PFSK-1 (cell line): ENCODE results near the gene CLSTN1.

ENCODE experiments used
- FOXP2 ChIP-seq: optimal IDR thresholded peaks from 2 replicates; pipeline ENCODE3; 2011; ENCODE audit warnings: borderline replicate concordance, control low read depth, inconsistent platforms; ENCODE audit not compliant: insufficient read depth; ENCODE audit errors: extremely low read length, extremely low read depth
- POLR2AphosphoS5 ChIP-seq: IDR thresholded peaks from 2 replicates; pipeline ENCODE4 v1.6.1; 2012; ENCODE audit warnings: low read depth, mild to moderate bottlenecking, control low read depth, low read length, moderate library complexity
- REST ChIP-seq, 2 experiments: IDR thresholded peaks; 2 replicates each; pipeline versions ENCODE4 v1.6.1 to v1.8.0; 2011 to 2012; ENCODE audit warnings: low read depth in 2 of 2, low read length in 2 of 2, control low read depth in 1 of 2, inconsistent platforms in 1 of 2, mild to moderate bottlenecking in 1 of 2, moderate library complexity in 1 of 2; ENCODE audit not compliant: insufficient read depth in 1 of 2
- SIN3A ChIP-seq: IDR thresholded peaks from 2 replicates; pipeline ENCODE4 v1.6.1; 2012; ENCODE audit warnings: mild to moderate bottlenecking, low read length, moderate library complexity, borderline replicate concordance; ENCODE audit not compliant: insufficient read depth
- TAF1 ChIP-seq: IDR thresholded peaks from 2 replicates; pipeline ENCODE4 v1.6.1; 2012; ENCODE audit warnings: low read length, control low read depth, borderline replicate concordance; ENCODE audit not compliant: insufficient read depth

The CLSTN1 gene

GRCh38 chr1:9721606-9722377 is 102.0 kb downstream of the CLSTN1 start:
- TF ChIP-seq FOXP2 = no peak
- no peak for TF ChIP-seq POLR2AphosphoS5
- TF ChIP-seq SIN3A = no peak
- no peak for TF ChIP-seq TAF1
- no peak for TF ChIP-seq REST (IDR thresholded peaks at IDR 0.05; ENCODE audit: insufficient read depth in 1 of 2, low read depth in 2 of 2, low read length in 2 of 2)

- TF ChIP-seq SIN3A (no peak), TAF1 (no peak), FOXP2 (no peak), POLR2AphosphoS5 (no peak), REST (IDR thresholded peaks at IDR 0.05; ENCODE audit: insufficient read depth in 1 of 2, low read depth in 2 of 2, low read length in 2 of 2) (no peak)
Observed at GRCh38 chr1:9720785-9721605, 102.8 kb downstream of the CLSTN1 start.

- no peak for TF ChIP-seq REST (IDR thresholded peaks at IDR 0.05; ENCODE audit: insufficient read depth in 1 of 2, low read depth in 2 of 2, low read length in 2 of 2)
- no peak for TF ChIP-seq POLR2AphosphoS5
- TF ChIP-seq TAF1 = no peak
- TF ChIP-seq FOXP2 = no peak
- no peak for TF ChIP-seq SIN3A
Observed at GRCh38 chr1:9719978-9720722, 103.6 kb downstream of the CLSTN1 start.

- TF ChIP-seq SIN3A (no peak), FOXP2 (no peak), REST (IDR thresholded peaks at IDR 0.05; ENCODE audit: insufficient read depth in 1 of 2, low read depth in 2 of 2, low read length in 2 of 2) (no peak), POLR2AphosphoS5 (no peak), TAF1 (no peak)
Observed at GRCh38 chr1:9718006-9718680, 105.6 kb downstream of the CLSTN1 start.
